Osteoblast (primary cell): ENCODE results near the gene ELOA. TPM values are rescaled to one million over a fixed set of nuclear protein-coding genes. Genes with fewer than 3 reads are reported as not detected.

Experiments
- DNase-seq: peaks from one replicate; pipeline ENCODE4 v3.0.0; 2011; ENCODE audit warnings: low spot score, mixed read lengths; ENCODE audit not compliant: insufficient read length; ENCODE audit errors: missing footprints
- H2AFZ ChIP-seq: 2 replicates; pipeline ENCODE4 v1.6.0; 2011; ENCODE audit warnings: mild to moderate bottlenecking, low read length
- H3K27ac ChIP-seq: 2 replicates; pipeline ENCODE4 v1.5.1; 2011; ENCODE audit warnings: mild to moderate bottlenecking, low read depth, low read length, moderate library complexity
- H3K27me3 ChIP-seq: 2 replicates; pipeline ENCODE4 v1.6.0; 2012; ENCODE audit warnings: mild to moderate bottlenecking, control low read depth, inconsistent platforms, low read length, moderate library complexity; ENCODE audit not compliant: insufficient read depth
- H3K36me3 ChIP-seq: 2 replicates; pipeline ENCODE4 v1.5.1; 2011; ENCODE audit warnings: mild to moderate bottlenecking, low read length, control low read depth, moderate library complexity; ENCODE audit not compliant: insufficient read depth
- H3K4me1 ChIP-seq: 2 replicates; pipeline ENCODE4 v1.5.1; 2011; ENCODE audit warnings: mild to moderate bottlenecking, low read length, control low read depth, moderate library complexity; ENCODE audit not compliant: insufficient read depth
- H3K4me2 ChIP-seq: 2 replicates; pipeline ENCODE4 v1.6.0; 2011; ENCODE audit warnings: mild to moderate bottlenecking, low read length; ENCODE audit not compliant: insufficient read depth
- H3K4me3 ChIP-seq: fragments of 200-600 bp; sonication (generic); 3 replicates; pipeline ENCODE4 v1.5.1; 2012; ENCODE audit warnings: mild to moderate bottlenecking, low read length, inconsistent platforms; ENCODE audit not compliant: insufficient read depth
- H3K79me2 ChIP-seq: 2 replicates; pipeline ENCODE4 v1.6.0; 2012; ENCODE audit warnings: mild to moderate bottlenecking, low read length, control low read depth, inconsistent platforms; ENCODE audit not compliant: insufficient read depth
- H3K9me3 ChIP-seq: 2 replicates; pipeline ENCODE4 v1.5.1; 2011; ENCODE audit warnings: low read depth, low read length, control low read depth
- H4K20me1 ChIP-seq: 2 replicates; pipeline ENCODE4 v1.6.0; 2012; ENCODE audit warnings: mild to moderate bottlenecking, low read length, control low read depth; ENCODE audit not compliant: insufficient read depth
- total RNA-seq: library from RNA; depleted of rRNA; stranded (reverse); fragments of >200 nt; gene quantifications from 2 replicates; pipeline ENCODE4 v1.2.3, GENCODE V29; 2012
- TF ChIP-seq, protein P1 (sequence below): IDR thresholded peaks from 2 replicates; pipeline ENCODE4 v1.5.1; 2011; ENCODE audit warnings: mild to moderate bottlenecking, low read depth, low read length, moderate library complexity; ENCODE audit errors: extremely low read depth

ELOA gene
- total RNA-seq, 1 donor, result 42.0 TPM

DNA sequence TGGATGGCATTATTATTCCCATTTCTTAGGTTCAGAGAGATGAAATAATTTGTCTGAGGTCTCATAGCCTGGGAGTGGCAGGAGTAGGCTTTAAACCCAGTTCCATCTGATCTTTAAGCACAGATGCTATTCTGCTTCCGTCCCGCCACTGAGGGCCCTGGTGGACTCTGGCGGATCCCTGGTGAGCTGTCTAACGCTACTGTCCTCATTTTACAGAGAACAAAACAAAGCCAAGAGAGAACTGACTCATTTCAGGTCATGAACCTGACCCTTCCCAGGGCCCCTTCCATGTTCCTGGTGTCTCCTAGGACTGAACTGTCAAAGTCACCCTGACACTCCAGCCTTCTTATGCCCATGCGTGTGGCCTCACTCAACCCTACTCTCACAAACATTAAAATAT lies 60.4 kb downstream of the ELOA start:
- H3K79me2 ChIP-seq, result no peaks in the 10 kb centered on the region
- H3K27ac ChIP-seq, result no peak overlapping the region
- H3K4me1 ChIP-seq, result peaks cover 16% of the 10 kb centered on the region
- H3K4me2 ChIP-seq, result no peak overlapping the region
- no peaks in the 10 kb centered on the region for H3K9me3 ChIP-seq
- no peak overlapping the region for H2AFZ ChIP-seq
- peaks cover 23% of the 10 kb centered on the region for H3K36me3 ChIP-seq
- no peak for DNase-seq
- no peaks in the 10 kb centered on the region for H4K20me1 ChIP-seq
- no peaks in the 10 kb centered on the region for H3K27me3 ChIP-seq
- TF ChIP-seq, protein P1, sequence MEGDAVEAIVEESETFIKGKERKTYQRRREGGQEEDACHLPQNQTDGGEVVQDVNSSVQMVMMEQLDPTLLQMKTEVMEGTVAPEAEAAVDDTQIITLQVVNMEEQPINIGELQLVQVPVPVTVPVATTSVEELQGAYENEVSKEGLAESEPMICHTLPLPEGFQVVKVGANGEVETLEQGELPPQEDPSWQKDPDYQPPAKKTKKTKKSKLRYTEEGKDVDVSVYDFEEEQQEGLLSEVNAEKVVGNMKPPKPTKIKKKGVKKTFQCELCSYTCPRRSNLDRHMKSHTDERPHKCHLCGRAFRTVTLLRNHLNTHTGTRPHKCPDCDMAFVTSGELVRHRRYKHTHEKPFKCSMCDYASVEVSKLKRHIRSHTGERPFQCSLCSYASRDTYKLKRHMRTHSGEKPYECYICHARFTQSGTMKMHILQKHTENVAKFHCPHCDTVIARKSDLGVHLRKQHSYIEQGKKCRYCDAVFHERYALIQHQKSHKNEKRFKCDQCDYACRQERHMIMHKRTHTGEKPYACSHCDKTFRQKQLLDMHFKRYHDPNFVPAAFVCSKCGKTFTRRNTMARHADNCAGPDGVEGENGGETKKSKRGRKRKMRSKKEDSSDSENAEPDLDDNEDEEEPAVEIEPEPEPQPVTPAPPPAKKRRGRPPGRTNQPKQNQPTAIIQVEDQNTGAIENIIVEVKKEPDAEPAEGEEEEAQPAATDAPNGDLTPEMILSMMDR, result no peak
- no peak overlapping the region for H3K4me3 ChIP-seq

DNA sequence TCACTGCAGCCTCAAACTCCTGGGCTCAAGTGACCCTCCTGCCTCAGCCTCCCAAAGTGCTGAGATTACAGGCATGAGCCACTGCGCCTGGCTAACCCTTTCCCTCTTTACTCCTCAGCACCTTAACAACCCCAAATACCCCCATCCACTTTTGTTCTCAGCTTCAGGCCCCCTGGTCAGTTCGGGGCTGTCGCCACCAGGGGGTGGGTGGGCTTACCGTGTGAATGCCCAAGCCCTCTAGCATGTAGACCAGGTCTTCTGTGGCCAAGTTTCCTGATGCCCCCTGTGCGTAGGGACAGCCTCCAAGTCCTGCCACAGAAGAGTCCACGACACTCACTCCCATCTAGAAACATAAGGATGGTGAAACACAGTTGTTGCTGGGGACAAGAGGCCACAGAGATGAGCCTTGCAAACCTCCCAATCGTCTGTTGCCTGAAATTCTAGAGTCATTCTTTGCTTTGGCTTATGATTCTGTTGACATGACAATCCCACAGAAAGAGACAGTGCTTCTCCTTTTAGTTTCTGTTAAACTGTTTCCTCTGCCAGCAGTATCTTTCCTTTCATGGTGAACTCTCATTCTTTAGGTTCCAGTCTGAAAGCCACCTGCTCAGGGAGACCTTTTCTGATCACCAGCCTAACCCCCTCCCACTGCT lies 61.0 kb downstream of the ELOA start:
- no peaks in the 10 kb centered on the region for H3K79me2 ChIP-seq
- no peaks in the 10 kb centered on the region for H4K20me1 ChIP-seq
- no peaks in the 10 kb centered on the region for H3K9me3 ChIP-seq
- peak; percentile 60 for DNase-seq
- peaks cover 17% of the 10 kb centered on the region for H3K36me3 ChIP-seq
- no peak overlapping the region for H3K4me3 ChIP-seq
- no peaks in the 10 kb centered on the region for H3K27me3 ChIP-seq
- TF ChIP-seq, protein P1, result peak; percentile 27
- H3K4me2 ChIP-seq, result no peak overlapping the region
- H3K27ac ChIP-seq, result no peak overlapping the region
- H2AFZ ChIP-seq, result no peak overlapping the region
- peaks cover 11% of the 10 kb centered on the region for H3K4me1 ChIP-seq

DNA sequence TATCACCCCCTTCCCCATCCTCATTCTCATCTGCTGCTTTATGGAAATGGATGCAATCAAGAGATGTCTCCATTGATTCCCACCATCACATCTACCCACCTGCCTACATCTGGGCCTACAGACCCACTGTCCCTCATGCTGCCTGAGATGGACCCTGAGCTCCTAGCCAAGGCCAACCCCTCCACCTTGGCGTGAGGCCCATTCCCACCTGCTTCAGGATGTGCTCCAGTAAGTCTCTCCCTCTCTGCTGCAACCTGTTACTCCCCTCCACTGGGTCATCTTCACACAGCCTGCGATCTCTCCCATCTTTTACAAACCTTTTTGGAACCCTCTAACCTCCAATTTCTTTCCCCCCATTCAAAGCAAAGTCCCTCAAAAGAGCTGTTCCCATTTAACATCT lies 61.8 kb downstream of the ELOA start:
- H3K79me2 ChIP-seq, result no peaks in the 10 kb centered on the region
- no peak overlapping the region for H2AFZ ChIP-seq
- H3K4me3 ChIP-seq, result no peak overlapping the region
- peaks cover 6% of the 10 kb centered on the region for H3K4me1 ChIP-seq
- TF ChIP-seq, protein P1, result no peak
- no peak overlapping the region for H3K27ac ChIP-seq
- H3K4me2 ChIP-seq, result no peak overlapping the region
- DNase-seq, result no peak
- H3K36me3 ChIP-seq, result peaks cover 17% of the 10 kb centered on the region
- no peaks in the 10 kb centered on the region for H4K20me1 ChIP-seq
- H3K9me3 ChIP-seq, result no peaks in the 10 kb centered on the region
- H3K27me3 ChIP-seq, result no peaks in the 10 kb centered on the region

- Histone ChIP-seq H3K27ac (no peak overlapping the region), H3K4me2 (no peak overlapping the region), H3K4me1 (peaks cover 3% of the 10 kb centered on the region), H4K20me1 (no peaks in the 10 kb centered on the region), H3K27me3 (no peaks in the 10 kb centered on the region), H3K36me3 (peaks cover 17% of the 10 kb centered on the region), H3K4me3 (no peak overlapping the region), H3K79me2 (no peaks in the 10 kb centered on the region), H3K9me3 (no peaks in the 10 kb centered on the region), H2AFZ (no peak overlapping the region)
- DNase-seq, result peak; percentile 61
- TF ChIP-seq, protein P1, result no peak
These were observed 63.0 kb downstream of the ELOA start for GRCh38 chr1:23806280-23806679.
